Stimulated activated CD4-positive, alpha-beta T cell treated with anti-CD3 and anti-CD28 coated beads, TNF-alpha, amount 100 ng/mL, for 48 hours (primary cell): ENCODE data around the gene TBC1D14.
"Not testable (repeated sequence)": the region's sequence is repeated elsewhere in the genome, so short reads cannot be mapped to it uniquely, and the experiment has no call there.

Experiments used
- DNase-seq, 3 donors: peaks; one replicate each; pipeline ENCODE4 v3.0.0-alpha.2; 2020; ENCODE audit warnings: low read depth in 3 of 3

Gene TBC1D14

GRCh38 chr4:6890971-6891370 is 18.7 kb upstream of the TBC1D14 start:
- not testable (repeated sequence) for DNase-seq

- no peak for DNase-seq
These were observed 18.0 kb upstream of the TBC1D14 start for GRCh38 chr4:6891436-6892170.

- no peak for DNase-seq
These were observed 17.3 kb upstream of the TBC1D14 start for GRCh38 chr4:6892190-6892908.

- DNase-seq, result no peak
These were observed 16.8 kb upstream of the TBC1D14 start for GRCh38 chr4:6892909-6893202.

GRCh38 chr4:6893449-6894085 is 16.1 kb upstream of the TBC1D14 start:
- no peak for DNase-seq

- DNase-seq, result no peak
These were observed 15.5 kb upstream of the TBC1D14 start for GRCh38 chr4:6894086-6894478.

GRCh38 chr4:6894528-6895498 is 14.8 kb upstream of the TBC1D14 start:
- DNase-seq, result no peak

- no peak for DNase-seq
These were observed 13.6 kb upstream of the TBC1D14 start for GRCh38 chr4:6896035-6896434.

GRCh38 chr4:6898763-6899162 is 10.9 kb upstream of the TBC1D14 start:
- DNase-seq, result no peak

- no peak for DNase-seq
These were observed 9.3 kb upstream of the TBC1D14 start for GRCh38 chr4:6900181-6900812.

- no peak for DNase-seq
These were observed 8.7 kb upstream of the TBC1D14 start for GRCh38 chr4:6900956-6901355.

GRCh38 chr4:6901669-6902317 is 7.8 kb upstream of the TBC1D14 start:
- no peak for DNase-seq

- no peak for DNase-seq
These were observed 7.1 kb upstream of the TBC1D14 start for GRCh38 chr4:6902318-6903042.

- DNase-seq, result no peak
These were observed 3.8 kb upstream of the TBC1D14 start for GRCh38 chr4:6905516-6906445.

- not testable (repeated sequence) for DNase-seq
These were observed 3.1 kb upstream of the TBC1D14 start for GRCh38 chr4:6906486-6906885.

GRCh38 chr4:6907658-6908191 is 1.9 kb upstream of the TBC1D14 start:
- no peak for DNase-seq

- DNase-seq, result no peak
These were observed 1.1 kb upstream of the TBC1D14 start for GRCh38 chr4:6908432-6909112.

- no peak for DNase-seq
These were observed 329 bp downstream of the TBC1D14 start for GRCh38 chr4:6909970-6910339.
